ENCODE results near the gene LPP. TPM values are rescaled to one million over a fixed set of nuclear protein-coding genes. Genes with fewer than 3 reads are reported as not detected.
"Not testable (repeated sequence)": the region's sequence is repeated elsewhere in the genome, so short reads cannot be mapped to it uniquely, and the experiment has no call there.

Gene LPP
- total and polyA plus RNA-seq, 4 donors, result 7.2 to 50.3 (median 26.4) TPM

- no CpG with 5 or more reads among the region's 1 CpG for WGBS (ENCODE audit: insufficient coverage)
- Histone ChIP-seq H3K36me3 (ENCODE audit: control insufficient read depth, insufficient read depth, low read length) (no peaks in the 10 kb centered on the region), H3K4me1 (ENCODE audit: control insufficient read depth, insufficient read depth, low read length) (no peaks in the 10 kb centered on the region), H3K27me3 (ENCODE audit: control insufficient read depth, insufficient read depth, low read length) (no peaks in the 10 kb centered on the region), H3K27ac (ENCODE audit: low read depth, low read length) (no peak overlapping the region), H3K9me3 (ENCODE audit: control insufficient read depth, insufficient read depth, low read length) (no peaks in the 10 kb centered on the region), H3K4me3 (ENCODE audit: low read depth, low read length) (no peak overlapping the region)
- DNase-seq (ENCODE audit: low read depth in 4 of 6, low spot score in 6 of 6), result no peak
Observed at GRCh38 chr3:188691665-188692064, 537.7 kb downstream of the LPP start.

DNA sequence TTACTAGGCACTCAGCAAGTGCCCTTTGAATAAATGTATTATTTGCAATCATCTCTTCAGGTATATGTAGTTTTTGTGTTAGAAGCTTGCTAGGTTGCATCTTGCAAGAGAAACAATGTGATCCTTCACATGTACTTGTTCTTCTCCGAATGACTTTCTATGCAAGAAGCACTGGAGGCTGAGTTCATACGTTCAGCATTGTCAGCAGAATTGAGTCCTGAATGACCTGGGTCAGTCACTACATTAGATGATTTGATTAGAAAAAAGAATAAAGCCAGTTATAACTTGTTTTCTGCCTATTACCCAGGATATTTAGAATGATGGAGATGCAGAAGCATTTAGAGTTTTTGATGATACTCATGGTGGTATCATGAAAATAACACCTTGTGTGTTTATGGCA, 538.7 kb downstream of the LPP start:
- no peaks in the 10 kb centered on the region for H3K4me1 ChIP-seq (ENCODE audit: control insufficient read depth, insufficient read depth, low read length)

DNA sequence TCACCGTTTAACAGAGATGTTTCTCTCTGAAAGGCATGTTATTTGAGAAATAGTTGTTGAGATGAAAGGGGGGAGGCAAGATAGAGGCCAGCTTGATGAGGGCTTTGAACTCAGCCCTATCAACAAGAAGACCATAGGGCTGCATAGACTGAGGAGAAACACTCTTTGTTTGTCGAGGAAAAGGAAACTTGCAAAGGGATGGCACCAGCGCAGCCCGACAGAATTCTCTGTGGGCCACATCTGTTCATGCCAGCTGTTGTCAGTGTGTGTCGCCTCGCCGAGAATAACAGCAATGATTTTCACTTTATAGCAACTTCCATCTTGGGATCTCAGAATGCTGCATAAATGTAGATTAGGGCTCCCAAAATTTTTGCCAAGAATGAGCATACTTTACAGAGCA, 539.5 kb downstream of the LPP start:
- peak in 4 of 6 donors; percentile 14 to 78 (median 28) for DNase-seq (ENCODE audit: low read depth in 4 of 6, low spot score in 6 of 6)
- H3K4me3 ChIP-seq (ENCODE audit: low read depth, low read length), result no peak overlapping the region
- H3K27me3 ChIP-seq (ENCODE audit: control insufficient read depth, insufficient read depth, low read length), result no peaks in the 10 kb centered on the region
- no peaks in the 10 kb centered on the region for H3K36me3 ChIP-seq (ENCODE audit: control insufficient read depth, insufficient read depth, low read length)
- WGBS (ENCODE audit: insufficient coverage), result 83% methylated on average over 1 of the region's 7 CpGs
- H3K27ac ChIP-seq (ENCODE audit: low read depth, low read length), result no peak overlapping the region
- H3K4me1 ChIP-seq (ENCODE audit: control insufficient read depth, insufficient read depth, low read length), result no peaks in the 10 kb centered on the region
- no peaks in the 10 kb centered on the region for H3K9me3 ChIP-seq (ENCODE audit: control insufficient read depth, insufficient read depth, low read length)

More for the DNA sequence above, 538.7 kb downstream of the LPP start:
- H3K27me3 ChIP-seq (ENCODE audit: control insufficient read depth, insufficient read depth, low read length), result no peaks in the 10 kb centered on the region
- H3K4me3 ChIP-seq (ENCODE audit: low read depth, low read length), result no peak overlapping the region
- WGBS (ENCODE audit: insufficient coverage), result no CpG with 5 or more reads among the region's 2 CpGs
- no peak overlapping the region for H3K27ac ChIP-seq (ENCODE audit: low read depth, low read length)
- no peak for DNase-seq (ENCODE audit: low read depth in 4 of 6, low spot score in 6 of 6)
- H3K36me3 ChIP-seq (ENCODE audit: control insufficient read depth, insufficient read depth, low read length), result no peaks in the 10 kb centered on the region
- no peaks in the 10 kb centered on the region for H3K9me3 ChIP-seq (ENCODE audit: control insufficient read depth, insufficient read depth, low read length)

DNA sequence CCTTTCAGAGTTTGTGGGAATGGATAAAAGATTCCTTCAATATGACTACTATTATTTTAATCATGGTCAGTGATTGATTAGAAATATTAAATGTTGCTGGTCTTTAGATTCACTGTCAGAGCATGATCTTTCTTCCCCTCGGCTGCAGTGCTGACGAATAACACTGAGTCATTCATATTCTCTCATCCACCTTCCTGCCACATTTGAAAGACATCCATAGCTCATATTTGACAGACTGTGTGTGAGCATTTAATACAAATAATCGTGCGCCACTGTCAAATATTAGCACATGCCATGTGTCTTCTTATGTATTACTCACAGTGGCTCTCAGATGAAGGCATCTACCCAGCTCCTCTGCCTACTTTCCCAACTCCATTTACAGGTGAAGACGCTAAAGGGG, 541.3 kb downstream of the LPP start:
- WGBS (ENCODE audit: insufficient coverage), result no CpG with 5 or more reads among the region's 5 CpGs
- no peak overlapping the region for H3K4me3 ChIP-seq (ENCODE audit: low read depth, low read length)
- no peak overlapping the region for H3K27ac ChIP-seq (ENCODE audit: low read depth, low read length)
- H3K9me3 ChIP-seq (ENCODE audit: control insufficient read depth, insufficient read depth, low read length), result no peaks in the 10 kb centered on the region
- no peaks in the 10 kb centered on the region for H3K36me3 ChIP-seq (ENCODE audit: control insufficient read depth, insufficient read depth, low read length)
- DNase-seq (ENCODE audit: low read depth in 4 of 6, low spot score in 6 of 6), result no peak
- no peaks in the 10 kb centered on the region for H3K27me3 ChIP-seq (ENCODE audit: control insufficient read depth, insufficient read depth, low read length)
- H3K4me1 ChIP-seq (ENCODE audit: control insufficient read depth, insufficient read depth, low read length), result no peaks in the 10 kb centered on the region

- Histone ChIP-seq H3K36me3 (ENCODE audit: control insufficient read depth, insufficient read depth, low read length) (no peaks in the 10 kb centered on the region), H3K4me1 (ENCODE audit: control insufficient read depth, insufficient read depth, low read length) (no peaks in the 10 kb centered on the region)
- WGBS (ENCODE audit: insufficient coverage), result 74% methylated on average over 5 of the region's 7 CpGs
Observed at GRCh38 chr3:188697127-188697526, 543.2 kb downstream of the LPP start.

DNA sequence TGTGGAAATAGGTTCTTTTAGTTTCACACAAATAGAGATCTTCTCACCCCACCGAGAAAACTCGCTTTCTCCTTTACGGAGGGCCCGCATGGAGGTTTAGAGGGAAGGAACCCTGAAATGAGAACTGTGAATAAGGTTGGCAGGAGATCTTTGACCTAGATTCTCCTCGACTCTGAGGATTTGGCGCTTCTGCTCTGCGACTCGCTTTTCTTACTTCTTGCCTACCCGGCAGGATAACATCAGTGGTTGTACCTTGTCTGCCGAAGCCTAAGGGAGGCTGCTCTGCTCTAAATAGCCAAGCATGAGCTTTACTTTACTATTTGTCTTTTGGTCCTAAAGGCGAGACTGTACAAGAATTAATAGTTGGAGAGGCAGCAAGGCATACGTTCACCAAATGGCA, 544.5 kb downstream of the LPP start:
- no peak for DNase-seq (ENCODE audit: low read depth in 4 of 6, low spot score in 6 of 6)
- WGBS (ENCODE audit: insufficient coverage), result 91% methylated on average over 7 of the region's 12 CpGs
- H3K4me1 ChIP-seq (ENCODE audit: control insufficient read depth, insufficient read depth, low read length), result no peaks in the 10 kb centered on the region

More at GRCh38 chr3:188697127-188697526, 543.2 kb downstream of the LPP start:
- H3K27me3 ChIP-seq (ENCODE audit: control insufficient read depth, insufficient read depth, low read length), result no peaks in the 10 kb centered on the region
- no peak overlapping the region for H3K4me3 ChIP-seq (ENCODE audit: low read depth, low read length)
- peak in 1 of 6 donors; percentile 49 for DNase-seq (ENCODE audit: low read depth in 4 of 6, low spot score in 6 of 6)
- H3K9me3 ChIP-seq (ENCODE audit: control insufficient read depth, insufficient read depth, low read length), result no peaks in the 10 kb centered on the region
- H3K27ac ChIP-seq (ENCODE audit: low read depth, low read length), result no peak overlapping the region

GRCh38 chr3:188700501-188700900, 546.5 kb downstream of the LPP start:
- Histone ChIP-seq H3K36me3 (ENCODE audit: control insufficient read depth, insufficient read depth, low read length) (no peaks in the 10 kb centered on the region), H3K27me3 (ENCODE audit: control insufficient read depth, insufficient read depth, low read length) (no peaks in the 10 kb centered on the region), H3K9me3 (ENCODE audit: control insufficient read depth, insufficient read depth, low read length) (no peaks in the 10 kb centered on the region), H3K4me3 (ENCODE audit: low read depth, low read length) (no peak overlapping the region), H3K4me1 (ENCODE audit: control insufficient read depth, insufficient read depth, low read length) (no peaks in the 10 kb centered on the region), H3K27ac (ENCODE audit: low read depth, low read length) (no peak overlapping the region)
- no peak for DNase-seq (ENCODE audit: low read depth in 4 of 6, low spot score in 6 of 6)

More for the DNA sequence above, 544.5 kb downstream of the LPP start:
- Histone ChIP-seq H3K9me3 (ENCODE audit: control insufficient read depth, insufficient read depth, low read length) (no peaks in the 10 kb centered on the region), H3K4me3 (ENCODE audit: low read depth, low read length) (no peak overlapping the region), H3K27ac (ENCODE audit: low read depth, low read length) (no peak overlapping the region), H3K36me3 (ENCODE audit: control insufficient read depth, insufficient read depth, low read length) (no peaks in the 10 kb centered on the region), H3K27me3 (ENCODE audit: control insufficient read depth, insufficient read depth, low read length) (no peaks in the 10 kb centered on the region)

DNA sequence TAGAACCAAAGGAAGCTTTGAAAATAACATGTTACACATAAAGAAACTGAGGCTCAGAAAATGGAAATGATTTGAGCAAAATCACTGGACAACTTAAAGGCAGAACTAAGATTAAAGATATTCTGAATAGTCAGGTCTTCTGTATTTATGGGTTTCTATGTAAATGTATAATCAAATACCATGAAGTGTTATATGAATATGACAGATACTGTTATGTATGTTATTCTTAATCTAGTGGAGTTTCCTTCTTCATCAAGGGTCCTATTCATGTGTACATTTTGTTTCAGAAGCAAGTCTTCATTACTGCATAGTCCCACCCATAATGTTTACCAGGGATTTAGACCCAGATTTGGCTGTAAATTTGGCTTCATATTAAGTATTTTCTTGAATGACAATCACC, 547.0 kb downstream of the LPP start:
- H3K4me3 ChIP-seq (ENCODE audit: low read depth, low read length), result no peak overlapping the region
- H3K9me3 ChIP-seq (ENCODE audit: control insufficient read depth, insufficient read depth, low read length), result no peaks in the 10 kb centered on the region
- no peaks in the 10 kb centered on the region for H3K36me3 ChIP-seq (ENCODE audit: control insufficient read depth, insufficient read depth, low read length)
- no peak overlapping the region for H3K27ac ChIP-seq (ENCODE audit: low read depth, low read length)
- H3K27me3 ChIP-seq (ENCODE audit: control insufficient read depth, insufficient read depth, low read length), result no peaks in the 10 kb centered on the region
- no peak for DNase-seq (ENCODE audit: low read depth in 4 of 6, low spot score in 6 of 6)
- H3K4me1 ChIP-seq (ENCODE audit: control insufficient read depth, insufficient read depth, low read length), result no peaks in the 10 kb centered on the region

DNA sequence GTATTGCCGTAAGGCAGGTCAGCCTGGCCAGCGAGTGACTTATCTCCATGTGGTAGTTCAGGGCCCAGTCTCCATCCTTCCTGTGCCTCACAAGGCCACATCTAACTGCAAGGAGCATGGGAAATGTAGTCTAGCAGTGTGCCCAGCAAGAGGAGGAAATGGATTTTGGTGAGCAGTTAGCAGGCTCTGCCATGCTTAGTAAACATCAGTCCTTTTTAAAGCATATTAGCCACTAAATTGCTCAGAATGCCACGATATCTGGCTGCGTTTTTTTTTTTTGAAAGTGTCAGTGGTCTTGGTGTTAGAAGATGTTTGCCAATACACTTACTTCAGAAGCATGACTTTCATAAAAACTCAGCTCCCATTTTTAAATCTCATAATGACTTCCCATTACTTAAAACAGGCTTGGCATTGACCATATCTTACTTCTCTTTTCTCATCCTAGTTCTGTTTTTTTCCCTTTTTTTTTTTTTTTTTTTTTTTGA, 547.6 kb downstream of the LPP start:
- H3K4me3 ChIP-seq (ENCODE audit: low read depth, low read length), result no peak overlapping the region
- H3K36me3 ChIP-seq (ENCODE audit: control insufficient read depth, insufficient read depth, low read length), result no peaks in the 10 kb centered on the region
- DNase-seq (ENCODE audit: low read depth in 4 of 6, low spot score in 6 of 6), result no peak
- WGBS (ENCODE audit: insufficient coverage), result 100% methylated on average over 1 of the region's 4 CpGs
- H3K4me1 ChIP-seq (ENCODE audit: control insufficient read depth, insufficient read depth, low read length), result no peaks in the 10 kb centered on the region
- no peaks in the 10 kb centered on the region for H3K27me3 ChIP-seq (ENCODE audit: control insufficient read depth, insufficient read depth, low read length)
- no peaks in the 10 kb centered on the region for H3K9me3 ChIP-seq (ENCODE audit: control insufficient read depth, insufficient read depth, low read length)
- no peak overlapping the region for H3K27ac ChIP-seq (ENCODE audit: low read depth, low read length)

DNA sequence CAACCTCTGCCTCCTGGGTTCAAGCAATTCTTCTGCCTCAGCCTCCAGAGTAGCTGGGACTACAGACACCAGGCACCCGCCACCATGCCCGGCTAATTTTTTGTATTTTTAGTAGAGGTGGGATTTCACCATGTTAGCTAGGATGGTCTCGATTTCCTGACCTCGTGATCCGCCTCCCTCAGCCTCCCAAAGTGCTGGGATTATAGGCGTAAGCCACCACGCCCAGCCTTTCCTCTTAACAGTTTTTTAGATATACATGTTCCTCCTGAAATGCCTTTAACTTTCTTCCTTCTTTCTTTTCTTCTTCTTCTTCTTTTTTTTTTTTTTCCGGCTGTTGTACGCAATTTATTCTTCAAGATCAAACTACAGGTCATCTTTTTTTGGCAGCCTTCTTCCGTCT, 548.1 kb downstream of the LPP start:
- H3K27ac ChIP-seq (ENCODE audit: low read depth, low read length); H3K4me3 ChIP-seq (ENCODE audit: low read depth, low read length); H3K27me3 ChIP-seq (ENCODE audit: control insufficient read depth, insufficient read depth, low read length); H3K9me3 ChIP-seq (ENCODE audit: control insufficient read depth, insufficient read depth, low read length); H3K4me1 ChIP-seq (ENCODE audit: control insufficient read depth, insufficient read depth, low read length); H3K36me3 ChIP-seq (ENCODE audit: control insufficient read depth, insufficient read depth, low read length); DNase-seq (ENCODE audit: low read depth in 4 of 6, low spot score in 6 of 6): not testable (repeated sequence)
- WGBS (ENCODE audit: insufficient coverage), result 87% methylated on average over 4 of the region's 10 CpGs
